HG02610 (cell line): ENCODE results near the gene CDH15.
A peak's percentile ranks its signal among the peaks of the same experiment; 100 is the strongest.
"Not testable (repeated sequence)": the region's sequence is repeated elsewhere in the genome, so short reads cannot be mapped to it uniquely, and the experiment has no call there.

ENCODE experiments used
- ATAC-seq: cut with Tn5 transposase; IDR thresholded peaks from one replicate; pipeline ENCODE4 v1.9.1; 2021; ENCODE audit warnings: mild to moderate bottlenecking, moderate library complexity; ENCODE audit not compliant: unreplicated experiment

The CDH15 gene

GRCh38 chr16:89224665-89225064, 53.1 kb downstream of the CDH15 start:
- no peak for ATAC-seq

DNA sequence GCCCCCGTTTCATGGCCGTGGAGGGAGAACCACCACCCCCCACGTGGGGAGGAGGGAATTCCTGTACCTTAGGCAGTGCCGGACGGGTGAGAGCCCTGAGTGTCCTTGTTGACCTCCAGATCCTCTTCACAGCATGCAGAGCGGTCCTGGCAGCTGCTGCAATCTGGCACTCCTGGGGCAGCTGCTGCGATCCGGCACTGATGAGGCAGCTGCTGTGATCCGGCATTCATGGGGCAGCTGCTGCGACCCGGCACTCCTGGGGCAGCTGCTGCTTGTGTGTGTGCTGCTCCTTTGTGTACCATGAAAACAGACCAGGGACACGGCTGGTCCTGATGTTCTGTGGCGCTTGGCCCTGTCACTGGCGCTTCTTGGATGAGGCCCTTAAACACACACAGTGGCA, 58.7 kb downstream of the CDH15 start:
- ATAC-seq = no peak

GRCh38 chr16:89232107-89232506, 60.6 kb downstream of the CDH15 start:
- ATAC-seq = no peak

DNA sequence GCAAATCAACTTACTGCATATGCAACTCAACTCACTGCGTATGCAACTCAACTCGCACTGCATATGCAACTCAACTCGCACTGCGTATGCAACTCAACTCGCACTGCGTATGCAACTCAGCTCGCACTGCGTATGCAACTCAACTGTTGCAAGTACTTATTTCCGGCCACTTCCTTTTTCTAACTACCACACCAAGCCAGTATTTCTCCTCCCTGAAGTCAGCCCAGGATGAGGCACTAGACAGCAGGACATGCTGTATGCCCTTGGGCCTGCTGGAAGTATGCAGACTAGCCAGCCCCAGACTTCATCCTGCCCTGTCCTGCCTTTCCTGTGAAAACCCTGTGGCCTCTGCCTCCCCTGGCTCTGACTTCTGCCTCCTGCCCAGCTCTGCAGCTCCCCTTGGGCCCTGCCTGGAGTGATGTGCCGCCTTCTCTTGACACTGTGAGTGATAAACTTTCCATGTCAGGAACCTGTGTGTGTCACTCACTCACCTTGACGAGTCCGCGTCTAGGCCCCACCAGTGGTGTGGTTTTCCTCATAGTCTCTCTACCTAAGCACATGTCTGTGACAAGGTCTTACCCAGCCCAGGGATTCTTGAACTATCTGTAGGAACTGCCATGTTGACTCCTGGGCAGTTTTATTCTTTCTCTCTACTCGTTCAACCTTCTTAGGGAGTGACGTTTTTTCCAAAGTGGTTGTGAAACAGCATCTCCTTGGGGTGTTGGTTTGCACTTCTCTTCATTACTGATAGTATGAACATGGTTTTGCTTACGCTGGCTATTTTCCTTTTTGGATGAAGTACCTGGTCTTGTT, 62.3 kb downstream of the CDH15 start:
- no peak for ATAC-seq

- no peak for ATAC-seq
Measured at GRCh38 chr16:89237733-89238132, 66.2 kb downstream of the CDH15 start.

- ATAC-seq = peak; percentile 50
Measured at GRCh38 chr16:89241187-89242007, 69.8 kb downstream of the CDH15 start.

DNA sequence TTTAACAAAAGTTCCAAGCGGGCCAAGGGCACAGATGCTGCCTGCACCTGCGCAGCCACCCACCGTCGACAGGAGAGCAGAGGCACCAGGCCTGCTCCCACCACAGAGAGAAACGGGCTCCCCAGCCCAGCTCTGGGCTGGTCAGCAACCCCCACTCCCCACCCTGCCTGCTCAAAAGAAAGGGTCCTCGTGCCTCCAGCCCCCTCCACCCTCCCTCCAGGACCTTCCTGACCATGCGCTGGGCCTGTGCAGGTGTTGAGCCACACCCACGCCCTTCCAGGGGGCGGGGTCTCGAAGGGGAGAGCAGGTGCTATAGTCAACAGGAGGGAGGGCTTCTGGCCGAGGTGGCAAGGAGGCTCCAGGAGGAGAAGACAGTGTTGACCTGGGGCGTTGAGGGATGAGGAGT, 71.2 kb downstream of the CDH15 start:
- ATAC-seq = no peak

- no peak for ATAC-seq
Measured at GRCh38 chr16:89243664-89244063, 72.1 kb downstream of the CDH15 start.

DNA sequence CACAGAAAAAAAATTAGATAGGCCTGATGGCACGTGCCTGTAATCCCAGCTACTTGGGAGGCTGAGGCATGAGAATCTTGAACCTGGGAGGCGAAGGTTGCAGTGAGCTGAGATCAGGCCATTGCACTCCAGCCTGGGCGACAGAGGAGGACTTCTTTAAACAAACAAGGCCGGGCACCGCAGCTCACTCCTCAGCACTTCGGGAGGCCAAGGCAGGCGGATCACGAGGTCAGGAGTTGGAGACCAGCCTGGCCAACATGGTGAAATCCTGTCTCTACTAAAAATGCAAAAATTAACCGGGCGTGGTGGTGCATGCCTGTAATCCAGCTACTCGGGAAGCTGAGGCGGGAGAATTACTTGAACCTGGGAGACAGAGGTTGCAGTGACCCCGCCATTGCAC, 72.7 kb downstream of the CDH15 start:
- ATAC-seq = not testable (repeated sequence)

DNA sequence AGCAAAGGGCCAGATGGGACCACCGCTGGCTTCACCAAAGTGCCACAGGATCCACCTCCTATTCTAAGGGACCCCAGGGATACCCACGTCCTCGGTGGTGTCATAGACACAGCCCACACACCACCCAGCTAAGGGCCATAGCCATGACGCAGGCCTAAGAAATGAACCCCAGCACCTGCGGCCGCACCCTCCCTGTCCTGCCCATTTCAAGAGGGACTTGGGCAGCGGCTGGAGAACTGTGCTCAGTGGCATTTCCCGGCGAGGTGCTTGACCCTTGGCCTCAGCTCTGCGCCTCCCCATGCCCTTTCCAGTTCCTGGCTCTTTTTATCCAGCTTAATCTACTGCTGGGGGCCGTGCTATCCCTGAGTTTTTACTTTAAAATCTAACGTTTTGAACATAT, 73.2 kb downstream of the CDH15 start:
- no peak for ATAC-seq
